Activated T-cell treated with anti-CD3 and anti-CD28 coated beads, Interleukin-2, amount 50 U/mL, for 48 hours (primary cell): ENCODE data around the gene DGUOK.
"Not testable (repeated sequence)": the region's sequence is repeated elsewhere in the genome, so short reads cannot be mapped to it uniquely, and the experiment has no call there.

ENCODE experiments used
- DNase-seq, 2 experiments: peaks; one replicate each; pipeline ENCODE4 v3.0.0-alpha.2; 2020

Gene DGUOK

GRCh38 chr2:73901143-73901542 is 25.5 kb upstream of the DGUOK start:
- no peak for DNase-seq

GRCh38 chr2:73902284-73902683 is 24.4 kb upstream of the DGUOK start:
- no peak for DNase-seq

- no peak for DNase-seq
Measured at GRCh38 chr2:73903313-73903712, 23.4 kb upstream of the DGUOK start.

GRCh38 chr2:73903949-73904613 is 22.6 kb upstream of the DGUOK start:
- not testable (repeated sequence) for DNase-seq

- DNase-seq: no peak
Measured at GRCh38 chr2:73904952-73905351, 21.7 kb upstream of the DGUOK start.

- no peak for DNase-seq
Measured at GRCh38 chr2:73906847-73907505, 19.7 kb upstream of the DGUOK start.

- DNase-seq: peak; percentile 61 to 68
Measured at GRCh38 chr2:73907840-73908452, 18.7 kb upstream of the DGUOK start.

- no peak for DNase-seq
Measured at GRCh38 chr2:73908689-73909652, 17.7 kb upstream of the DGUOK start.

- no peak for DNase-seq
Measured at GRCh38 chr2:73910873-73911547, 15.7 kb upstream of the DGUOK start.

- no peak for DNase-seq
Measured at GRCh38 chr2:73911548-73912208, 15.0 kb upstream of the DGUOK start.

- DNase-seq: no peak
Measured at GRCh38 chr2:73913414-73914054, 13.1 kb upstream of the DGUOK start.

GRCh38 chr2:73914667-73915066 is 12.0 kb upstream of the DGUOK start:
- DNase-seq: no peak

GRCh38 chr2:73915437-73915993 is 11.2 kb upstream of the DGUOK start:
- DNase-seq: no peak

GRCh38 chr2:73916666-73917065 is 10.0 kb upstream of the DGUOK start:
- DNase-seq: no peak

- no peak for DNase-seq
Measured at GRCh38 chr2:73917296-73917695, 9.4 kb upstream of the DGUOK start.

GRCh38 chr2:73917696-73918207 is 8.9 kb upstream of the DGUOK start:
- no peak for DNase-seq

- no peak for DNase-seq
Measured at GRCh38 chr2:73918856-73919255, 7.8 kb upstream of the DGUOK start.

- no peak for DNase-seq
Measured at GRCh38 chr2:73919596-73920228, 7.0 kb upstream of the DGUOK start.

GRCh38 chr2:73920577-73921545 is 5.8 kb upstream of the DGUOK start:
- DNase-seq: peak; percentile 55 to 57
